COR-L47 (cell line): ENCODE data around the gene DRD2.

Source experiments
- DNase-seq: peaks from one replicate; lab custom pipeline; 2025; lab: John Stamatoyannopoulos, UW

DRD2 gene

GRCh38 chr11:113372309-113372708 is 102.9 kb downstream of the DRD2 start:
- no peak for DNase-seq

GRCh38 chr11:113370634-113371033 is 104.6 kb downstream of the DRD2 start:
- DNase-seq, result no peak

- no peak for DNase-seq
Observed at GRCh38 chr11:113369411-113369810, 105.8 kb downstream of the DRD2 start.

GRCh38 chr11:113365895-113366294 is 109.3 kb downstream of the DRD2 start:
- DNase-seq, result no peak

- no peak for DNase-seq
Observed at GRCh38 chr11:113363996-113364641, 111.1 kb downstream of the DRD2 start.

GRCh38 chr11:113363406-113363805 is 111.8 kb downstream of the DRD2 start:
- no peak for DNase-seq
